Sigmoid colon (tissue), 4 donors: ENCODE measurements around the gene CDK8.

Experiments used
- CTCF ChIP-seq, 4 experiments: fragments of 450-650 bp in 3 of 4; fragments of 200-600 bp in 1 of 4; IDR thresholded peaks; one replicate each; pipeline ENCODE4 v1.5.1; 2016 to 2019; ENCODE audit warnings: antibody characterized with exemption in 4 of 4, mild to moderate bottlenecking in 3 of 4, moderate library complexity in 2 of 4
- EP300 ChIP-seq, 4 donors: sonication (generic); formaldehyde crosslinking; IDR thresholded peaks; one replicate each; pipeline ENCODE4 v1.6.1; 2017; ENCODE audit warnings: antibody characterized with exemption in 4 of 4
- POLR2A ChIP-seq, 2 donors: fragments of 450-650 bp; IDR thresholded peaks; one replicate each; pipeline ENCODE4 v1.6.1; 2016; ENCODE audit warnings: antibody characterized with exemption in 2 of 2, mild to moderate bottlenecking in 2 of 2, moderate library complexity in 2 of 2
- POLR2AphosphoS5 ChIP-seq, 4 donors: sonication (generic); formaldehyde crosslinking; IDR thresholded peaks; one replicate each; pipeline ENCODE4 v1.6.1; 2017; ENCODE audit warnings: antibody characterized with exemption in 4 of 4

DNA sequence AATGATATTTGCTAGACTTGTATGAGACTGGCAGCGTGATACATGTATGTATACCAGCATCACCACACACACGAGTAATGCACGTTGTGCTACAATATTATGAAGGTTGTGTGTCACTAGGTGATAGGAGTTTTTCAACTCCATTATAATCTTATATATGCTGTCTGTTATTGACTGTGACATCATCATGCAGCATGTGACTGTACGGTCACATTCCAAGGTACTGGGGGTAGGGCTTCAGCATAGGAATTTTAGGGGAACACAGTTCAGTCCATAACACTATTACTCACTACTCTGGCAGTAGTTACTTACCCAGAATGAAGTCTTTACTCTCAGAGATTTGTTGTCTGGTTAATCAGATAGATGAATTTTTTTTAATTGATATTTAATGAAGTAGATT lies 91.1 kb downstream of the CDK8 start:
- TF ChIP-seq CTCF (IDR thresholded peaks at IDR 0.05) = no peak
- no peak for TF ChIP-seq POLR2A (IDR thresholded peaks at IDR 0.05)
- no peak for TF ChIP-seq POLR2AphosphoS5 (IDR thresholded peaks at IDR 0.05)
- TF ChIP-seq EP300 (IDR thresholded peaks at IDR 0.05) = no peak
